Mesodermal cell (in vitro differentiated cells): ENCODE results near the gene COX18. TPM values are rescaled to one million over a fixed set of nuclear protein-coding genes. Genes with fewer than 3 reads are reported as not detected.

Source experiments
- H3K27ac ChIP-seq: 2 replicates; pipeline ENCODE4 v1.7.0; 2013; ENCODE audit warnings: mild to moderate bottlenecking, low read depth, low read length, moderate library complexity; ENCODE audit not compliant: severe bottlenecking
- H3K36me3 ChIP-seq: 2 replicates; pipeline ENCODE4 v1.7.1; 2013; ENCODE audit warnings: mild to moderate bottlenecking, low read length, moderate library complexity; ENCODE audit not compliant: control insufficient read depth, insufficient read depth
- H3K4me1 ChIP-seq: one replicate; pipeline ENCODE4 v1.7.1; 2013; ENCODE audit warnings: mild to moderate bottlenecking, low read length; ENCODE audit not compliant: insufficient read depth, control insufficient read depth, poor library complexity, severe bottlenecking
- H3K4me3 ChIP-seq: 2 replicates; pipeline ENCODE4 v1.7.0; 2013; ENCODE audit warnings: low read length, control low read depth, mild to moderate bottlenecking; ENCODE audit not compliant: insufficient read depth, poor library complexity, severe bottlenecking; ENCODE audit errors: extremely low read depth
- H3K9me3 ChIP-seq: 2 replicates; pipeline ENCODE4 v1.7.1; 2013; ENCODE audit warnings: mild to moderate bottlenecking, low read length, moderate library complexity; ENCODE audit not compliant: control insufficient read depth
- WGBS, 2 experiments: methylation state at CpG; one replicate each; pipeline ENCODE4 v1.1.5; 2013; ENCODE audit warnings: missing lambda C conversion rate in 2 of 2; ENCODE audit not compliant: insufficient coverage in 2 of 2; 5-methylcytosine and 5-hydroxymethylcytosine counted together
- polyA plus RNA-seq, 2 experiments: library from polyadenylated mRNA; stranded (reverse); fragments of 50-300 nt; gene quantifications; one replicate each; pipeline ENCODE4 v1.2.3, GENCODE V29; 2013

The COX18 gene
- polyA plus RNA-seq (2013, experiment 1 of 2) = 16.4 TPM
- 15.0 TPM for polyA plus RNA-seq (2013, experiment 2 of 2)

GRCh38 chr4:73069338-73070073, at the start of gene COX18:
Gene COX18 (minus strand): TSS chr4:73069716. CDS start chr4:73069649, 67 bp downstream.
- WGBS, 2 experiments = 0 to 1% methylated on average over 45 to 59 of the region's 62 CpGs
- peaks cover 26% of the 10 kb centered on the region for H3K36me3 ChIP-seq
- H3K4me3 ChIP-seq = peak within 1 kb of the TSS; percentile 77
- H3K4me1 ChIP-seq = peaks cover 7% of the 10 kb centered on the region
- H3K27ac ChIP-seq = peak within 1 kb of the TSS; percentile 96
- no peaks in the 10 kb centered on the region for H3K9me3 ChIP-seq

DNA sequence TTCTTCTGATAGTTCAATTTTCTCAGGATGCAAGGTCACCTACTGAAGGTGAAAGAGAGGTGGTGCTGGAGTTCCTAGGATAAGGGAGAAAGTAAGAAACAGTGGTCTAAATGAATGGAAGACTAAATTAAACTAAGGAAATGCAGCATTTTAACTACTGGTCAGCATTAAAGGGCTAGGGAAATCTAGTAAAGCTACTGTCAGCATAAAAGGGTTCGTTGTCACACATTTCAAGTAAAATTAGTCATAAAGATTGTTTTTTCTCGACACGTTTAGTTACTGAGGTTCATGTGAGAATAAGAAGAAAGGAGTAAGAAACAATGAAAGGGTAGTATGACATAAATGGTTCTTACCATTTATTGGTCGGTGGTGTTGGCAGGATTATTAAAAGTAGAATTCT, 40.0 kb upstream of the COX18 start:
- WGBS, 2 experiments = 93 to 96% methylated on average over 4 of the region's 4 CpGs
- H3K36me3 ChIP-seq = peaks cover 71% of the 10 kb centered on the region

DNA sequence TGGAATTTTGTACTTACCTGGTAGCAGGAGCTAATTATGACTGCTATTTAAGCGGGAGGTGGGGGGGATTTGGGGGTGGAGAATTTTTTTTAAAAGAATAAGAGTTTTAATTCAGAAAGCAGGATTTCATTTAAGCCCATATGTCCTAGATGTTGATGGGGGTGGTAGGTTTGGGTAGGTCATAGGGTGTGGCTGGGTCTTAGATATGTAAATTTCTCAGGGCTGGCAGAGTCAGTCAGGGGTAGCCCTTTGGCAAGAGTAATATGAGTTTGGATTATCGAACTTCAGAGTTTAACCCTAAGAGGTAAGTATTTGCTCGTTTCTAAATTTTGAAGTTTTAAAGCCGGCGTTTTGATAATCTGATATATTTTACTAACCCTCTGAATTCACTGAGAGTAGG, 35.2 kb upstream of the COX18 start:
- no peak overlapping the region for H3K27ac ChIP-seq
- peaks cover 85% of the 10 kb centered on the region for H3K36me3 ChIP-seq
- H3K4me1 ChIP-seq = no peaks in the 10 kb centered on the region
- no peak overlapping the region for H3K4me3 ChIP-seq
- WGBS, 2 experiments = 77 to 84% methylated on average over 2 to 5 of the region's 5 CpGs
- H3K9me3 ChIP-seq = no peaks in the 10 kb centered on the region

More for the DNA sequence above, 40.0 kb upstream of the COX18 start:
- no peak overlapping the region for H3K4me3 ChIP-seq
- H3K27ac ChIP-seq = no peak overlapping the region
- H3K9me3 ChIP-seq = no peaks in the 10 kb centered on the region
- H3K4me1 ChIP-seq = no peaks in the 10 kb centered on the region

DNA sequence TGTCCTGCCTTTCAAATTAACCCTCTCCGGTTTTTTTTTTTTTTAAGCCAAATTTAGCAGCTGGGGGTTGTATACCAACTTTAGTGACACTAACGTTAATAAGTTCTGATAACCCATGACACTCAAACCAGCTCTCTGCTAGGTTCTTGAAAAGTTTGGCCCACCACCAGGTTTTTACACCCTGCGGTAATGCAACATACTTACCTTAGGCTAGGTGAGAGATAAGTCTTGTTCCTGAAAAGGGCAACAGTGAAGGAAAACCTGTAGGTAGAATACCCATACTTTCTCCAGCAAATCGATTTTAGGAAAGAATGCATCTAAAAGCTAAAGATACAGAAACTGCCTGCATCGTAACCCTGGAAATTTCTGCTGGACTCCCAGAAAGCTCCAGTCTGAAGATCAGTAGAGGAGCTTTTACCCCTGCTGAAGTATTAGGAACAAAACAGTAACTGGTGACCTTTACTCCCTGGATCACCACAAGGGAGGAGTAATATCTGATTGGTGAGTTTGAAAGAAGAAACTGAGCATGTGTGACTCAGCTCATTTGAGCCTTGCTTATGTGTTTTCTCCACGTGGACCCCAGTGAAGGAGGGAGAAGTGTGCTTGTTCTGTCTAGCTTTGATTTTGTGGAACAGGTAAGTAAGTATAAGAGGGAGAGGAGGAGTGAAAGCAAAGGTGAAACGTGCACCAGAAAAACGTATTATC, 34.4 kb upstream of the COX18 start:
- peaks cover 85% of the 10 kb centered on the region for H3K36me3 ChIP-seq
- WGBS, 2 experiments = 63 to 84% methylated on average over 2 to 6 of the region's 8 CpGs
- H3K9me3 ChIP-seq = no peaks in the 10 kb centered on the region
- peak overlapping the region; percentile 33 for H3K27ac ChIP-seq
- H3K4me3 ChIP-seq = no peak overlapping the region
- no peaks in the 10 kb centered on the region for H3K4me1 ChIP-seq

- Histone ChIP-seq H3K4me1 (no peaks in the 10 kb centered on the region), H3K4me3 (no peak overlapping the region), H3K9me3 (no peaks in the 10 kb centered on the region), H3K36me3 (peaks cover 74% of the 10 kb centered on the region), H3K27ac (no peak overlapping the region)
- 93 to 100% methylated on average over 2 to 4 of the region's 7 CpGs for WGBS, 2 experiments
These were observed 29.6 kb upstream of the COX18 start for GRCh38 chr4:73099143-73099542.

GRCh38 chr4:73098713-73099112, 29.2 kb upstream of the COX18 start:
- H3K4me3 ChIP-seq = no peak overlapping the region
- no peaks in the 10 kb centered on the region for H3K4me1 ChIP-seq
- no peaks in the 10 kb centered on the region for H3K9me3 ChIP-seq
- no peak overlapping the region for H3K27ac ChIP-seq
- whole genome bisulfite sequencing, 2 experiments = 95 to 98% methylated on average over 5 to 7 of the region's 7 CpGs
- H3K36me3 ChIP-seq = peaks cover 70% of the 10 kb centered on the region

- no peaks in the 10 kb centered on the region for H3K4me1 ChIP-seq
- no peaks in the 10 kb centered on the region for H3K9me3 ChIP-seq
- H3K4me3 ChIP-seq = no peak overlapping the region
- WGBS, 2 experiments = 97 to 100% methylated on average over 2 to 3 of the region's 4 CpGs
- no peak overlapping the region for H3K27ac ChIP-seq
- peaks cover 67% of the 10 kb centered on the region for H3K36me3 ChIP-seq
These were observed 28.5 kb upstream of the COX18 start for GRCh38 chr4:73098016-73098415.

GRCh38 chr4:73092868-73093267, 23.4 kb upstream of the COX18 start:
- H3K4me3 ChIP-seq = no peak overlapping the region
- H3K9me3 ChIP-seq = no peaks in the 10 kb centered on the region
- H3K27ac ChIP-seq = no peak overlapping the region
- no peaks in the 10 kb centered on the region for H3K4me1 ChIP-seq
- no CpG with 5 or more reads among the region's 1 CpG for WGBS, 2 experiments
- H3K36me3 ChIP-seq = peaks cover 61% of the 10 kb centered on the region

DNA sequence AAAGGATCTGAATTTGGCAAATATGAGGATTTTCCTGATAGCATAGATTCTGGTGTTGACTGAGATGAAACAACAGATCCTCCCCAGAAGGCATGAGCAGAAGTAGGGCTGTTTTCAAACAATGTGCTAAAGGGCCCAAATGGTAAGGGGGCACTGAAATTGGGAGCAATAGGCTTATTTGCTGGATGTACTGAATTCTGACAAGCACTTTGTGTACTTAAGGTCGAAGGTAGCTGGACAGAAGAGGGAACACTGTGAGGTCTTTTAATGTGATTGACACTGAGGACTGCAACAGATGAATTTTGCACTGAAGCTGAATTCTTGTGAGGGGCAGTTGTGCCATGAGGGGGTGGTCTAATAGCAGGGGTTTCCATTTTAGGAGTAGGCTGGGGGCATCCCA, 21.2 kb upstream of the COX18 start:
- 80 to 89% methylated on average over 1 of the region's 1 CpG for WGBS, 2 experiments
- Histone ChIP-seq H3K36me3 (peaks cover 60% of the 10 kb centered on the region), H3K9me3 (no peaks in the 10 kb centered on the region), H3K4me3 (no peak overlapping the region), H3K27ac (no peak overlapping the region), H3K4me1 (no peaks in the 10 kb centered on the region)

- no peaks in the 10 kb centered on the region for H3K4me1 ChIP-seq
- H3K36me3 ChIP-seq = peaks cover 66% of the 10 kb centered on the region
- no peak overlapping the region for H3K4me3 ChIP-seq
- no peaks in the 10 kb centered on the region for H3K9me3 ChIP-seq
- no peak overlapping the region for H3K27ac ChIP-seq
These were observed 18.4 kb upstream of the COX18 start for GRCh38 chr4:73087871-73088270.
